Stimulated activated CD8-positive, alpha-beta memory T cell treated with anti-CD3 and anti-CD28 coated beads, Interleukin-15, amount 100 ng/mL, for 24 hours (primary cell): Measurements from ENCODE around the gene LYZL1.
"Not testable (repeated sequence)": the region's sequence is repeated elsewhere in the genome, so short reads cannot be mapped to it uniquely, and the experiment has no call there.

ENCODE experiments used
- DNase-seq: peaks from one replicate; pipeline ENCODE4 v3.0.0-alpha.2; 2020; ENCODE audit warnings: low read depth

LYZL1 gene

DNA sequence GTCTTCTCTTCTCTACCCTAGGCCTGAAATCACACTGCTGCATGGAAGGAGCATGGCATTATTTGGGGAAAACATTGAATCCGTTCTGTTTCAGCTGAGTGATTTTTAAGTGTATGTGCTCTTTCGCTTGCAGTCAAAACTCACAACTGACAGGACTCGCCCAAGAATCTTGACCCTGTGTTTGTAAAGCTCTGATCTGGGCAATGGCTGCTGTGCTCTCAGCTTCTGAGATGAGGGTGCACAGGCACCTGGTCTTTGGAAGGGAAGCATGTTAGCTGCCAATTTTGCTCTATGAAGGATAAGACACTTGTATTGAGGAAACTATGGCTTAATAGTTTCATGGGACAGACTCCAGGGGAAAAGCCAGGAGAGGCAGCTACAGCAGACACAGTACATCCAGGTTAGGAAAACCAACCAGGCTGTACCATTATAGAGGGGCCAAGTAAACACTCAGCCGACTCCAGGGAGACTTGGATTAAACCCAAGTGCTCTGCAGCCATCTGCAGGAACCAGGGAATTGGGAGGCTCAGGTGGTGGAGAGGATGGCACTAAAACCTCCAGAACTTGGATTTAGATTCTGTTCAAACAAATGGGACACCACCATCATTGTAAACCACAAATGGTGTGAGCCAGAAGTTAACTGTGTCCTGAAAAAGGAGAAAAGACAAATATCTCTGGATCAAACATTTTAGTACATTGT, 43.3 kb downstream of the LYZL1 start:
- no peak for DNase-seq

DNA sequence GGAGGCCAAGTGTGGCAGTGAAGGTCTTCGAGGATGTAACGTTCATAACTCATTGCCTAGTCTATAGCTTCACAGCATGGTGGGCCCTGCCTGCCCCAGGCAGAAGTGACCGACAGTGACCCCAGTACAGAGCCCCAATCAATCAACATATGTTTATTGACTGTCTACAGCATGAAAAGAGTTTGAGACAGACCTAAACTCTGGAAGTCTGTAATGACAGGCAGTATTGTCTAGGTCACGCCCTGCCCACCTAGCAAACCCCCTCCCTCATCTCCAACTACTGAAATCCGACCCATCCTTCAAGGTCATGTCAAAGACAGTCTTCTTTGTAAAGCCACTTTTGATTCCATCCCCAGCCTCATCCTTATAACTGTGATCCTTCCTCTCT, 43.9 kb downstream of the LYZL1 start:
- DNase-seq: no peak

DNA sequence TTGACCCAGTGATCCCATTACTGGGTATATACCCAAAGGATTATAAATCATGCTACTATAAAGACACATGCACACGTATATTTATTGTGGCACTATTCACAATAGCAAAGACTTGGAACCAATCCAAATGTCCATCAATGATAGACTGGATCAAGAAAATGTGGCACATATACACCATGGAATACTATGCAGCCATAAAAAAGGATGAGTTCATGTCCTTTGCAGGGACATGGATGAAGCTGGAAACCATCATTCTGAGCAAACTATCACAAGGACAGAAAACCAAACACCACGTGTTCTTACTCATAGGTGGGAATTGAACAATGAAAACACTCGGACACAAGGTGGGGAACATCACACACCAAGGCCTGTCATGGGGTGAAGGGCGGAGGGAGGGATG, 48.7 kb downstream of the LYZL1 start:
- DNase-seq: not testable (repeated sequence)

DNA sequence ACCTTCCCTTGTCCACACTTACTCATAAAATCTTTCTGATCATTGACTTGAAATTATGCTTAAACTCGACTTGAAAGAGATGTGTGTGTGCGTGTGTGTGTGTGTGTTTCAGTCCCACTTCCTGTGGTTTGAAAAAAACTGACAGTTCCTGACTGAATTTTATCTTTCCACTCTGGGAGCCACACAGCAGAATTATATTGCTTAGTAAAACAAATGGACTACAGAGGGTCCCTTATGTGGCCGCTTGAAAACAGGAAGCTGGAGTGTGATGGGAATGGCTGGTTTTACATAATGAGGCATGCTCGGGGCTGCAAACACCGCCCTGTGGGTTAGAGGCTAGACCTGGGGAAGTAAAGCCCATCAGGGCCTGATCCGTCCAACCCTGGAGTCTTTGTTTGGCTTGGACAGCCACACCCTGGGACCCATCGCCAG, 54.8 kb downstream of the LYZL1 start:
- no peak for DNase-seq

DNA sequence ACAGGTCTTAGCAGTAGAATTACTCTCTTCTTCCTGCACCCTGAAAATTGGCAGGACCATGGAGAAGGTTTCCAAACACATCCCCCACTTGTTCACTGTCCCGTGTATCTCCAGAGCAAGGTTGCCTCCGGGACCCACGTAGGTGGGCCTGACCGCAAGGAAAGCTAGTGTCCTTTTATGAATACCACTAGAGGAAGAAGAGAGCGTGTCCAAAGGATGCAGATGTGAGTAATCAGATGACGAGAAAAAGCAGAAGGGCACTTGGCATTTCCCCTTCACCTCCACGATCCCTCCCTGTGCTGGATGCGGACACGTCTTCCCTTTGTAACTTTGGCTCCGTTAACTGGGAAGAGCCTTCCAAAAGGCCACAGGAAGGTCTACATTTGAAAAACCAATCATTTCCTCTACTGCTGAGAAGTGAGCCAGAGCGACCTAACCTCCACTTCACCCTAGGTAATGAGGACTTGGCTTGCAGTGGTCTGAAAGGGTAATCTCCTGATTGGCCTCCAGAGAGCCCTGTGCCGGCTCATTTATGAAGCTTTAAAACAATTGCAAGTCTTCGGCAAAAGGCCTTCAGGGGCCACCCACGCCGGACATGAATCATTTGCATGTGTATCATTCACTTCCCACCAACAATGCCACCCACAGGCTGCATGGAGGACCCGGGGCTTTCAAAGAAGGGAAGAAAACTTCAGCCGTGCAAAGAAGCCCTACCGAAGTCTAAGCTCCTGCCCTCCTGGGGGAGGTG, 55.4 kb downstream of the LYZL1 start:
- no peak for DNase-seq

DNA sequence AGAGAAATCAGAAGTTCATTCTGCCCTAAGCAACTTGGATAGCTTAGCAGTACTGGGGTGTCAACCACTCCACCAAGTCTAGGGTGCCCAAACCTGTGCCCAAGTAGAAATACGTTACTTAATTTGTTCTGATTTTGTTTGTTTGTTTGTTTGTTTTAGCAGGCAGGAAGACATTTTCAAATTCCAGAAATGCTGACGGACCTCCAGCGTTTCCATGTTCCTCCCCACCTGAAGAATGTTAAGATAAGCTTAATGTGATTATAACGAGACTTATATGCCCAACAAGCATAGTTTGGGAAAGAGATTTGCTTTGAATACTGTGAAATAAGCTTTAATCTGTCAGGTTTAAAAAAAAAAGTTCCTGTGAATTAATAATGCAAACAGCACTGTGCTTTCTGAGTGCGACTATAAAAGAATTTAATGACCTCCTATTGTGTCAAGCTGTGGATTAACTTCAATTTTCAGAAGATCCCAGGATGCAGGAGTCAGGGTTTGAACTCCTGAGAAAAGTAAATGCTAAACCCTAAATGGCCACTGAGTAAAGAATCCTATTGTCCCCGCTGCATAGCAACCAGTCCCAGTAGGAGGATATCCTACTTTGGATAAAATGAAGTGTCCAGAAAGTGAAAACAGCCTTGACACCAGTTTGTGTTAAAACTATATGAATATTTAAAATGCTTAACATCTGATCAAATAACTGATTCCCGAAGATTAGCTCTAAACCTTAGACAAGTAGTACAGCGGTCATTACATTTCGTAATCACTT, 56.5 kb downstream of the LYZL1 start:
- no peak for DNase-seq

DNA sequence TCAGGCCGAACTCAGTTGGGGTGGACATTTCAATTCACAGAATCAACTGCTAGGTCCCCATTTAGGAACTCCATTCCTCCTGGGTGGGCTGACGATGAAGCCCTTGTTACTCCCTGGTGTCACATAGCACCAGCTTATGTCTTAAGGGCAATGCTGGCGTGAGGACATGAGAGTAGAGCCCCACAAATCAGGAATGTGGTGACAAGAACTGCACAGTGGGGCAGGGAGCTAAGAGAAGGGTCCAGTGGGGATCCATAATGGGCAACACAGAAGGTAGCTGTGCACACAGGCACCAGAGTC, 57.0 kb downstream of the LYZL1 start:
- DNase-seq: no peak

DNA sequence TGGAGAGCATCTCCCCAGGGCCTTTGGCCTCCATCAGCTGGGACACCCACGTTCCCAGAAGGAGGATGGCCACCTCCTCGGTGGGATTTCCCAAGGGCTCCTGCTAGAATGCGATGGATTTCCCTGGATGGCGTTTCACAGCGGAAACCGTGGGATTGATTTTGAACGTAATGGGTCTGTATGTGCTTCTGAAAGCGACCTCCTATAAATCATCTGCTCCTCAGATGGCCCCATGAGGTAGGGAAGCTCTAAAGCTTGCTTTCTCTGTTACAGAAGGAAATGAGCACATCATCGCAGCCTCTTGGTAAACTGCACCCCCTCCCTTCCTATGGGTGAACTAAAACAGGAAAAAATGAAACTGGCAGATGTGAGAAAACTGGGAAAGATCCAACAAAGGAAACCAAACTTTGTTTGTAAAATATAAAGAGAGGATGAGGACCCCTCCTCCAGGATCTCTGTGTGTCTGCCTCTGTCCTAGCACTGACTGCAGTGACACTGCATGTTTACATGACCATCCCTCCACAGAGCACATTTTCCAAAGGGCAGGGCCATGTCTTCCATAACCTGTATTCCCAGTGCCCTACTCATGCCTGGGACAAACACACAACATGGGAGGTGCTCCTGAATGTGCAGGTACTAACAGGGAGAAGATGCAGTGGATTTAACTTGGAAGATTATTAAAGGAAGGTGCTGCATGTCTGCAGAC, 57.6 kb downstream of the LYZL1 start:
- no peak for DNase-seq

DNA sequence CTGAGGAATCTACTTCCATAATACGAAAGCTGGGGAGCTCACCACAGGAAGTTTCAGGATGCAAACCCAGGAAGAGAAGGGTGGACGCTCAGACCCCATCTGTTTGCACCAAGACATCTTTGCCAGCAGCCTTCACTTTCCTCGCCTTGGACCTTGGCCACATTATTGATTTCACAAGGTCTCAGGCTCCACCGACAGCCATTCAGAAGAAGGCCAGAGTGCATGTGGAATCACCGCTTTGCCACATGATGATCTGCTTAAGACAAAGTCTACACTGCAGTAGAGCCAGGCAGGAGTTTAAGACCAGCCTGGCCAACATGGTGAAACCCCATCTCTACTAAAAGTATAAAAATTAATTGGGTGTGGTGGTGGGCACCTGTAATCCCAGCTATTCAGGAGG, 60.0 kb downstream of the LYZL1 start:
- no peak for DNase-seq

DNA sequence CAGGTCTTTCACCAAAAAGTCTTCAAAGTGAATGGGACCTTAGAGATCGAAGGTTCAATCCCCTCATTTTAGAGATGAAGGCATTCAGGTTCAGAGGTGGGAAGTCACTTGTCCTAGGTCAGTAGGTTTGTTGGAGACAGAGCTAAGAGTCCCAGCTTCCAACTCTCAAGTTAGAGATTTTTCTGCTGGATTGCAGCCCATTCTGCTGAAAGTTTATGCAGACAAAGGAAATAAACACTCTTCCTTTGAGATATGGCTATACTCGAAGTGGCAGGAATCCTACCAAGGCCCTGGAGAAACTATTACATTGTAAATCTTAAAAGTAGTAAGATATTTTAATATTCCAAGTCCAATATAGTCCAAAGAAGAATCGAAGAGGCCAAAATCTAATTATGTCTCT, 64.4 kb downstream of the LYZL1 start:
- no peak for DNase-seq

DNA sequence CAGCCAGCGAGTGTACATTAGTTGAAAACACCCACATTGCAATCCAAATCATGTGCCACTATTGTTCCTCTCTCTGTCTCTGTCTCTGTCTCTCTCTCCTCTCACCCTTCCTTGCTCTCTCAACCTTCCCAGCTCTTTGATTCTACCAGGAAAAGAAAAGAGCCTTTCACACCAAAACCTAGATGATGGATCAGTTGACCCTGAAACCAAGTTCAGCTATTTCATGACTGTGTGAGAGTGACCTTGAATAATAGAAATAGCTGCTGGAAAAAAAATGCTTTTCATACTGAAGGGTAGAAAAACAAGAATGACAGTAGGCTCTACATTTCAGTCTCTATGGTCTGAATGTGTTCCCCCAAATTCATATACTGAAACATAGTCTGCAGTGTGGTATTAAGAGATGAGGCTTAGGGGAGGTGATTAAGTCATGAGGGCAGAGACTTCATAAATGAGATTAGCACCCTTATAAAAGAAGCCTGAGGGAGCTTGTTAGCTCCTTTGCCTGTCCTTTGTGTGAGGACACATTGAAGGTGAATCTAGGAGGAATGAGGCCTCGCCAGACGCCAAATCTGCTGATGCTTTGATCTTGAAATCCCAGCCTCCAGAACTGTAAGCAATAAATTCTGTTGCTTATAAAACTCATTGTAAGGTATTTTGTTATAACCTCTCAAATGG, 65.2 kb downstream of the LYZL1 start:
- DNase-seq: no peak

DNA sequence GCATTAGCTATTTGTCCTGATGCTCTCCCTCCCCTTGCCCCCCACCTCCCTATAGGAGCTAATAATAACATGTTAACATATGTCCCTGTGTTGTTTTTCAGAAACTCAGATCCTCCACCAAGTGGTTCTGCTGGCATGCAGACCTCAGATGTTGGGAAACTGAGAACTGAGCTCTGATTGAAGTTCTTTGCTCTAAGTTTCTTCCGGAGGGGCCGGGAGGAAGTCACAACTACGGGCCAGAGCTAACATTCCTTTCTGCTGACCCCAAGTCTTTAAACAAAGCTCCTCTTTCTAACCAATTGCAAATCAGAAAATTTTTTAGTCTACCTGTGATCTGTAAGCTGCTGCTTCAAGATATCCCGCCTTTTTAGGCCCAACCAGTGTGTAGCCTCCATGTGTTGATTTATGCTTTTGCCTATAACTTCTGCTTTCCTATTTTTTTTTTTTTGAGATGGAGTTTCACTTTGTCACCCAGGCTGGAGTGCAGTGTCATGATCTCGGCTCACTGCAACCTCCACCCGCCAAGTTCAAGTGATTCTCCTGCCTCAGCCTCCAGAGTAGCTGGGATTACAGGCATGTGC, 66.6 kb downstream of the LYZL1 start:
- DNase-seq: no peak

DNA sequence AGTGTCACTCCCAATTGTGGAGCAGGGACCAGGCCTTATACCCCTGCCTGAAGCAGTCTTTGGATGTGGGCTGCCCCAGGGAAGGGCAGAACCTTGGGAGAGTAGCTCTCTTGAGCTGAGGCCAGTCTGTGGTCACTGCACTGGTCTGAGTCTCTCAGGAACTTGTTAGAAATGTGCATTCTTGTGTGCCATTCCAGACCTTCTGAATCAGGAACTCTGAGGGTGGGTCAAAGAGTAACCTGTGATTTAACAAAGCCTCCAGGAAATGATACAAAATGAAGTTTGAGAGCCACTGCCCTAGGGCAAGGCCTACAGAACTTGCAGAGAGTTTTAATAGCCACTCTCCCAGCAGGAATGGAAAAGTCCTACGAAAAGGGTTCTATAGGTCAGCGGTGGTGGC, 68.1 kb downstream of the LYZL1 start:
- DNase-seq: no peak

DNA sequence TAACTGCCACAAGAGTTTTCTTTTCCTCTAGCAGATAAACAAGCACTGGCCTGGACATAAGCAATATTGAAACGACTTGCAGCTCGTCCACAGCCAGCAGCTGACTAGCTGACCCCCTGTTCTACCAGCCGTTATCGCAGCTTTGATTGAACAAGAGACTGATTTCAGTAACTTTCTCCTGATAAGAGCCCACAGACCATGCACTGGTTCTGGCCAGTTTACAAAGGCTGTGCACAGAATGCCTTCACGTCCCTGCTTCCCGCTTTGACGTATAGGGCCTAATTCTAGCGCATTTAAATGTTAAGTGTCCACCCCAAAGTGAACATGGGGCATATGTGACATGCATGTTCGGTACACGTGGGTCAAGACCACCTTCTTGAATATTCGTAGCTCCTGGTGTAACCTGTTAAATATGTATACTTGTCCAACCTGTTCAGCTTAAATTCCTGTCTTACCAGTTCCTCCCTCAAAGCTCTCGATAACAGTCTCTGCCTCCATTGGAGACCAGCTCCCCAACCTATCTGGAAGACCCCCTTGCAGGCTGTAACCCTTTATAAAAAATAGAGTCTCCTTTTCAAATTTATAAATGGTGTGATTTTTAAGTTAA, 69.2 kb downstream of the LYZL1 start:
- no peak for DNase-seq

DNA sequence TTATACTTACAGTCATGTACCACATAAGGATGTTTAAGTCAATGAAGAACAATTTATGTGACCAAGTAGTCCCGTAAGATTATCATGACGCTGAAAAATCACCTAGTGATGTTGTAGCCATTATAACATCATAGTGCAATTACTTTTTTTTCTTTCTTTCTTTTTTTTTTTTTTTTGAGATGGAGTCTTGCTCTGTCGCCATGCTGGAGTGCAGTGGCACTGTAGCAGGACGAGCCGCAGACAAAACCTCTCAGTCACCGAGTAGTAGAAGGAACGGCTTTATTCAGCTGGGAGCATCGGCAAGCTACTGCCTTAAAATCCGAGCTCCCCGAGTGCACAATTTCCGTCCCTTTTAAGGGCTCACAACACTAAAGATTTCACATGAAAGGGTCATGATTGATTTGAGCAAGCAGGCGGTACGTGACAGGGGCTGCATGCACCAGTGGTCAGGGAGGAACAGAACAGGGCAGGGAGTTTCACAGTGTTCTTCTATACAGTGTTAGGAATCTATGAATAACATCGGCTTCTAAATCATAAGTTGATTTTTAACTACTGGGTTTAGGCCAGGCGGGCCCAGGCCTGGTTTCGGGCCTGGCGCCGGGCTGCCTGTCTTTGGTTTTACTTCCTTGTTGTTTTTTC, 71.5 kb downstream of the LYZL1 start:
- DNase-seq: not testable (repeated sequence)
